Measurements from ENCODE around the gene BDKRB1. TPM values are rescaled to one million over a fixed set of nuclear protein-coding genes. Genes with fewer than 3 reads are reported as not detected.

BDKRB1 gene
- polyA plus RNA-seq, 3 donors, result not detected

GRCh38 chr14:96261772-96262655 lies 6.0 kb downstream of the BDKRB1 start:
- intact Hi-C loops (cut with micrococcal nuclease), result no loop called here
- no peaks in the 10 kb centered on the region for H3K36me3 Mint-ChIP-seq
- WGBS (ENCODE audit: insufficient coverage), result 89% methylated on average over 13 of the region's 16 CpGs

More at GRCh38 chr14:96261772-96262655, 6.0 kb downstream of the BDKRB1 start:
- Mint-ChIP-seq H3K4me3 (no peak overlapping the region), H3K9me3 (peaks cover 0 to 8% (median 0%) of the 10 kb centered on the region in 7 donors), H3K27ac (no peak overlapping the region), H3K4me1 (no peaks in the 10 kb centered on the region), H3K27me3 (ENCODE audit: low read depth in 3 of 3) (peaks cover 5 to 22% (median 12%) of the 10 kb centered on the region in 3 donors)
- Histone ChIP-seq H3K4me2 (replicated peaks; ENCODE audit: extremely low read depth, low read length, poor library complexity, severe bottlenecking) (no peak overlapping the region), H3K27me3 (ENCODE audit: control insufficient read depth in 2 of 2, insufficient read depth in 2 of 2, low read length in 2 of 2) (no peaks in the 10 kb centered on the region), H3K9me3 (replicated peaks in 1 of 2; ENCODE audit: control insufficient read depth in 1 of 2, insufficient read depth in 1 of 2, low read length in 2 of 2) (no peaks in the 10 kb centered on the region), H3K27ac (ENCODE audit: low read depth in 1 of 2, low read length in 2 of 2) (no peak overlapping the region), H3K36me3 (replicated peaks in 1 of 2; ENCODE audit: control insufficient read depth in 1 of 2, insufficient read depth in 2 of 2, low read length in 2 of 2) (no peaks in the 10 kb centered on the region), H3K9ac (ENCODE audit: insufficient read depth, low read length, poor library complexity, severe bottlenecking) (no peak overlapping the region), H3K79me2 (ENCODE audit: insufficient read depth, low read length) (no peaks in the 10 kb centered on the region), H3K4me1 (ENCODE audit: control insufficient read depth in 1 of 2, insufficient read depth in 2 of 2, low read length in 2 of 2) (no peaks in the 10 kb centered on the region), H4K20me1 (ENCODE audit: insufficient read depth, low read length) (no peaks in the 10 kb centered on the region), H3K4me3 (replicated peaks in 1 of 3; ENCODE audit: low read depth in 2 of 3, low read length in 3 of 3) (no peak overlapping the region), H2AFZ (ENCODE audit: insufficient read depth, low read depth, low read length, poor library complexity, severe bottlenecking) (no peak overlapping the region)
- no peak for TF ChIP-seq CTCF (IDR thresholded peaks at IDR 0.05)
- DNase-seq, result no peak
